Measurements from ENCODE around the gene LRRC74B.
"Not testable (repeated sequence)": the region's sequence is repeated elsewhere in the genome, so short reads cannot be mapped to it uniquely, and the experiment has no call there.

- not testable (repeated sequence) for TF ChIP-seq EP300 (IDR thresholded peaks at IDR 0.05); CTCF (IDR thresholded peaks at IDR 0.05); POLR2A (IDR thresholded peaks at IDR 0.05; ENCODE audit: low read depth)
Measured at GRCh38 chr22:21064425-21064824, 18.7 kb downstream of the LRRC74B start.
